ENCODE results near the gene HDGFL2.

DNA sequence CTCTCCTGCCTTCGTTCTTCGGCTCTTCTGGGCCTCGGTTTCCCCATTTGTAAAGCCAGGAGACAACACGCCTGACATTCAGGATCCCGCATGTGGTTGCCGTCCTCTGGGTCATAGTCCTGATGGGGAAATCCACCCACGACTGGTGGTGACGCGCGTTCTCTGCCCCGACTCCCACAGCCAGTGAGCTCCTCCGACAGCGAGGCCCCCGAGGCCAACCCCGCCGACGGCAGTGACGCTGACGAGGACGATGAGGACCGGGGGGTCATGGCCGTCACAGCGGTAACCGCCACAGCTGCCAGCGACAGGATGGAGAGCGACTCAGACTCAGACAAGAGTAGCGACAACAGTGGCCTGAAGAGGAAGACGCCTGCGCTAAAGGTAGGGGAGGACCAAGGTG, 16.4 kb downstream of the HDGFL2 start:
- TF ChIP-seq TAF1 (IDR thresholded peaks at IDR 0.05; ENCODE audit: low read depth, low read length) (no peak), POLR2AphosphoS5 (IDR thresholded peaks at IDR 0.05; ENCODE audit: low read depth, low read length) (no peak), POLR2A (IDR thresholded peaks at IDR 0.05; ENCODE audit: low read depth, low read length) (no peak), SPI1 (IDR thresholded peaks at IDR 0.05; ENCODE audit: low read depth, low read length) (no peak), PAX5 (IDR thresholded peaks at IDR 0.05; ENCODE audit: insufficient read depth, low read length, severe bottlenecking) (no peak)

Measured in GM12891 (cell line).